DND-41 (cell line): ENCODE data around the gene WBP11.
A peak's percentile ranks its signal among the peaks of the same experiment; 100 is the strongest.

Experiments
- ATAC-seq: fragments of 200-7000 bp; cut with Tn5 transposase; 3 replicates; pipeline ENCODE4 v1.9.1; 2021; ENCODE audit warnings: low read depth; ENCODE audit not compliant: insufficient read depth
- DNase-seq: peaks from one replicate; pipeline ENCODE4 v3.0.0-alpha.2; 2020
- H2AFZ ChIP-seq: 2 replicates; pipeline ENCODE4 v1.6.0; 2012; ENCODE audit warnings: low read depth, low read length
- H3K27ac ChIP-seq: 2 replicates; pipeline ENCODE4 v1.5.1; 2012; ENCODE audit warnings: low read length, inconsistent platforms
- H3K27me3 ChIP-seq: fragments of 200-600 bp; sonication (generic); 2 replicates; pipeline ENCODE4 v1.6.0; 2012; ENCODE audit warnings: low read length, mild to moderate bottlenecking, inconsistent platforms; ENCODE audit not compliant: insufficient read depth, poor library complexity
- H3K36me3 ChIP-seq: 2 replicates; pipeline ENCODE4 v1.5.1; 2012; ENCODE audit warnings: low read length, inconsistent platforms; ENCODE audit not compliant: insufficient read depth
- H3K4me1 ChIP-seq: 2 replicates; pipeline ENCODE4 v1.5.1; 2012; ENCODE audit warnings: mild to moderate bottlenecking, low read length; ENCODE audit not compliant: insufficient read depth
- H3K4me2 ChIP-seq: 2 replicates; pipeline ENCODE4 v1.6.0; 2012; ENCODE audit warnings: mild to moderate bottlenecking, moderate library complexity, low read length, inconsistent platforms; ENCODE audit not compliant: insufficient read depth
- H3K4me3 ChIP-seq, 2 experiments: fragments of 200-600 bp in 1 of 2; shearing (Covaris generic) in 1 of 2; 2 replicates each; pipeline ENCODE4 v1.5.1; 2012 to 2016; ENCODE audit warnings: inconsistent platforms in 2 of 2, low read length in 2 of 2, mild to moderate bottlenecking in 2 of 2, low read depth in 1 of 2, moderate library complexity in 1 of 2
- H3K79me2 ChIP-seq: 2 replicates; pipeline ENCODE4 v1.6.0; 2012; ENCODE audit warnings: low read length, inconsistent platforms; ENCODE audit not compliant: insufficient read depth
- H3K9ac ChIP-seq: 2 replicates; pipeline ENCODE4 v1.6.0; 2012; ENCODE audit warnings: low read depth, mild to moderate bottlenecking, inconsistent platforms, low read length, moderate library complexity
- H3K9me3 ChIP-seq: 2 replicates; pipeline ENCODE4 v1.5.1; 2012; ENCODE audit warnings: low read length, moderate library complexity, mild to moderate bottlenecking, inconsistent platforms; ENCODE audit not compliant: insufficient read depth, severe bottlenecking
- H4K20me1 ChIP-seq: 2 replicates; pipeline ENCODE4 v1.6.0; 2012; ENCODE audit warnings: low read length; ENCODE audit not compliant: insufficient read depth
- EZH2 ChIP-seq: IDR thresholded peaks from 3 replicates; pipeline ENCODE4 v1.6.1; 2012; ENCODE audit warnings: borderline replicate concordance, low read depth, mild to moderate bottlenecking, moderate library complexity, low read length, inconsistent platforms; ENCODE audit not compliant: severe bottlenecking
- TF ChIP-seq, protein P1 (sequence below): IDR thresholded peaks from 2 replicates; pipeline ENCODE4 v1.5.1; 2012; ENCODE audit warnings: borderline replicate concordance, low read length, moderate library complexity, mild to moderate bottlenecking; ENCODE audit not compliant: poor library complexity, severe bottlenecking; ENCODE audit errors: extremely low read depth

The WBP11 gene

DNA sequence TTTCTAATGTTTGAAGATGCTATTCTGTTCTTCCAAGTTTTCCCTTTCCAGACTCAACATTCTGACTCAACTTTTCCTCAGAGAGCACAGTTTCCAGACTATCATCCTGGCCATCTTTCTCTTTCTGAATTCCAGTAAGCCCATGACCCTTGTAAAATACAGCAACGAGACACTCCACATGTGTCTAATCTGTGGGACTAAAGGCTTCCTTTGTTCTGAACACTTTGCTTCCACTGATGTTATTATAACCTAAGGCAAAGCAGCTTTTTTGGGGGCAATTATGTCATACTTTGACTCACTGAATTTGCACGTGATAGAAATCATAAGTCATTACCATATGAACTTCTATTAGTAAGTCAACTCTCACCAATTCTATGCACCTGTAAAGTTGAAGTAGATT lies 46.4 kb upstream of the WBP11 start:
- H3K9me3 ChIP-seq: no peaks in the 10 kb centered on the region
- TF ChIP-seq, protein P1, sequence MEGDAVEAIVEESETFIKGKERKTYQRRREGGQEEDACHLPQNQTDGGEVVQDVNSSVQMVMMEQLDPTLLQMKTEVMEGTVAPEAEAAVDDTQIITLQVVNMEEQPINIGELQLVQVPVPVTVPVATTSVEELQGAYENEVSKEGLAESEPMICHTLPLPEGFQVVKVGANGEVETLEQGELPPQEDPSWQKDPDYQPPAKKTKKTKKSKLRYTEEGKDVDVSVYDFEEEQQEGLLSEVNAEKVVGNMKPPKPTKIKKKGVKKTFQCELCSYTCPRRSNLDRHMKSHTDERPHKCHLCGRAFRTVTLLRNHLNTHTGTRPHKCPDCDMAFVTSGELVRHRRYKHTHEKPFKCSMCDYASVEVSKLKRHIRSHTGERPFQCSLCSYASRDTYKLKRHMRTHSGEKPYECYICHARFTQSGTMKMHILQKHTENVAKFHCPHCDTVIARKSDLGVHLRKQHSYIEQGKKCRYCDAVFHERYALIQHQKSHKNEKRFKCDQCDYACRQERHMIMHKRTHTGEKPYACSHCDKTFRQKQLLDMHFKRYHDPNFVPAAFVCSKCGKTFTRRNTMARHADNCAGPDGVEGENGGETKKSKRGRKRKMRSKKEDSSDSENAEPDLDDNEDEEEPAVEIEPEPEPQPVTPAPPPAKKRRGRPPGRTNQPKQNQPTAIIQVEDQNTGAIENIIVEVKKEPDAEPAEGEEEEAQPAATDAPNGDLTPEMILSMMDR: no peak
- TF ChIP-seq EZH2: no peak
- H3K36me3 ChIP-seq: no peaks in the 10 kb centered on the region
- H4K20me1 ChIP-seq: no peaks in the 10 kb centered on the region
- DNase-seq: no peak
- no peak overlapping the region for H3K9ac ChIP-seq
- H3K27me3 ChIP-seq: no peaks in the 10 kb centered on the region
- no peaks in the 10 kb centered on the region for H3K79me2 ChIP-seq
- no peak overlapping the region for H3K27ac ChIP-seq
- peaks cover 11% of the 10 kb centered on the region for H3K4me1 ChIP-seq
- no peak overlapping the region for H2AFZ ChIP-seq
- H3K4me2 ChIP-seq: no peak overlapping the region
- no peak for ATAC-seq
- H3K4me3 ChIP-seq: no peak overlapping the region

DNA sequence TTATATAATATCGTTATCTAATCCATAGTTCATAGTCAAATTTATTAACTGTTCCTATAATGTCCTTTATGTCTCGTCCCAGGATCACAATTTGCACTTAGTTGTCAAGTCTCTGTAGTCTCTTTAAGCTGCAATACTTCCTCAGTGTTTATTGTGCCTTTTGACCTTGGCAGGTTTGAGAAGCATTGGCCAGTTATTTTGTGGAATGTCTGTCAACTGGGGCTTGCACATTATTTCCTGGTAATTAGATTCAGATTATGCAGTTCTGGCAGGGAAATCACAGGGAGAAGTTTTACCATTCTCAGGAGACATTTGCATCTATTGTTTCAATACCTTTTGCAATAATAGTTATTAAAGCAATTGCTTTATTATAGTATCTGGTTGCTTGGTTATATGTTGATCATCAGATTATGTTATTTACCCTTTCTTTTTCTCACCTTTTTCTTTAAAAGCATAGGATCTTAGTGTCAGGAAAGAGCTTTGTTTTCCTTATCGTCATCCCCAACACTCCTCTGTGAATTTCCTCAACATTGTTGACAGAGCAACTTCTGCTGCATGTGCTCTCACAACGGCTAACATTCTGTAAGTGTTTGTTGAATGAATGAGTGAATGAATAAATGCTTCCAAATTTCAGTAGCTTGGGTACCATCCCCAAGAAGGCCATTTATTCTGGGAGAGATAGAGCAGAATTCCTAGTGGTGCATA lies 43.8 kb upstream of the WBP11 start:
- ATAC-seq: no peak
- peaks cover 11% of the 10 kb centered on the region for H3K4me1 ChIP-seq
- DNase-seq: no peak
- no peaks in the 10 kb centered on the region for H3K27me3 ChIP-seq
- no peak overlapping the region for H3K4me3 ChIP-seq
- H3K9me3 ChIP-seq: no peaks in the 10 kb centered on the region
- no peak overlapping the region for H2AFZ ChIP-seq
- no peaks in the 10 kb centered on the region for H4K20me1 ChIP-seq
- H3K36me3 ChIP-seq: no peaks in the 10 kb centered on the region
- TF ChIP-seq, protein P1: no peak
- no peak for TF ChIP-seq EZH2
- no peaks in the 10 kb centered on the region for H3K79me2 ChIP-seq
- H3K4me2 ChIP-seq: no peak overlapping the region
- no peak overlapping the region for H3K9ac ChIP-seq
- H3K27ac ChIP-seq: no peak overlapping the region

DNA sequence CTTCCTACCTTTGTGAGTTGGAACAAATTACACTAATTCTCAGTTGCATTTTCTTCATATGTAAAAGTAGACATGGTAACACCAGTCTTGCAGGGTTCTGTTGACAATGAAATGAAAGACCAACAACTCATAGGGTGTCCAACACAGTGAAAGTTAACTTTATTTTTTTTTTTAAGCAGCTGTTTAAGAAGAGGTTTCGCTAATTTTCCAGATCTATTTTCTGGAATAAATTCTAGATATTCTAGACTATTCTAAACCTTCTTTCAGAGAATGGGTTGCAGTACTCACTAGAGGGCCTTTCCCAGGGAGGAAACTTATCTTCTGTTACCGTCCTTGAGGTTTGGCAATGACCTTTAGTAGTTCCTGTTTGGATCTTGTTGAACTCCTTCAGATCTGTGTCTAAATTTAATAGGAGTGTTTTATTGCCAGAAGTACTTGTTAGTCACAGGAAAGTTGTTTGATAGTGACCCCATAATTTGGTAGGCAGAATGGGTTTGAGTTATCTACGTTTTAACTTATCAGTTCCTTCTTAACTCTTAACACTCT lies 42.8 kb upstream of the WBP11 start:
- Histone ChIP-seq H3K9me3 (no peaks in the 10 kb centered on the region), H2AFZ (peak overlapping the region; percentile 52; the same call in 1 of the 2 replicates), H3K4me3 (no peak overlapping the region), H4K20me1 (no peaks in the 10 kb centered on the region), H3K9ac (no peak overlapping the region), H3K27ac (no peak overlapping the region), H3K79me2 (no peaks in the 10 kb centered on the region), H3K27me3 (no peaks in the 10 kb centered on the region), H3K4me2 (no peak overlapping the region), H3K36me3 (no peaks in the 10 kb centered on the region), H3K4me1 (peaks cover 11% of the 10 kb centered on the region)
- no peak for TF ChIP-seq EZH2
- TF ChIP-seq, protein P1: no peak
- DNase-seq (no peak), ATAC-seq (no peak)
